SK-N-SH (cell line): ENCODE results near the gene SH3RF1. TPM values are rescaled to one million over a fixed set of nuclear protein-coding genes. Genes with fewer than 3 reads are reported as not detected.

Source experiments
- CTCF ChIA-PET: fragments of 300-600, 350-600 bp; formaldehyde crosslinking; extraction: SDS; loops from one replicate; lab custom pipeline; 2021; lab: Yijun Ruan, JAX
- POLR2A ChIA-PET: fragments of 350-600 bp; sonication (Branson Sonifier 250); formaldehyde crosslinking; extraction: SDS; loops from one replicate; lab custom pipeline; 2020; ENCODE audit warnings: antibody characterized with exemption, inconsistent platforms; lab: Yijun Ruan, JAX
- DNase-seq: peaks from one replicate; pipeline ENCODE4 v3.0.0; 2012
- H2AFZ ChIP-seq: fragments of 200-600 bp; sonication (generic); 2 replicates; pipeline ENCODE4 v1.8.1; 2016; ENCODE audit warnings: antibody characterized with exemption, mild to moderate bottlenecking, low read depth
- H3F3A ChIP-seq: fragments of 200-600 bp; sonication (generic); replicated peaks from 2 replicates; pipeline ENCODE3; 2016; ENCODE audit warnings: antibody characterized with exemption, mild to moderate bottlenecking; ENCODE audit not compliant: insufficient read depth
- H3K27ac ChIP-seq, 2 experiments: fragments of 200-500 bp in 1 of 2; fragments of 200-600 bp in 1 of 2; sonication (Bioruptor generic) in 1 of 2; sonication (generic), shearing (Covaris generic) in 1 of 2; 2 replicates each; pipeline versions ENCODE4 v1.5.1 to v1.6.1; 2014 to 2016; ENCODE audit warnings: low read depth in 2 of 2, inconsistent platforms in 1 of 2, low read length in 1 of 2, mild to moderate bottlenecking in 1 of 2, mixed read lengths in 1 of 2
- H3K27me3 ChIP-seq: fragments of 200-600 bp; sonication (generic), shearing (Covaris generic); 2 replicates; pipeline ENCODE4 v1.6.1; 2016; ENCODE audit warnings: mixed run types; ENCODE audit not compliant: insufficient read depth
- H3K36me3 ChIP-seq, 2 experiments: fragments of 200-500 bp in 1 of 2; fragments of 200-600 bp in 1 of 2; sonication (Bioruptor generic) in 1 of 2; sonication (generic) in 1 of 2; replicated peaks in 1 of 2; 2 replicates each; pipeline versions ENCODE3 to v1.5.1; 2014 to 2016; ENCODE audit warnings: low read length in 1 of 2, mild to moderate bottlenecking in 1 of 2; ENCODE audit not compliant: insufficient read depth in 2 of 2, control insufficient read depth in 1 of 2
- H3K4me1 ChIP-seq, 2 experiments: fragments of 200-500 bp in 1 of 2; fragments of 200-600 bp in 1 of 2; sonication (Bioruptor generic) in 1 of 2; sonication (generic), shearing (Covaris generic) in 1 of 2; 2 replicates each; pipeline versions ENCODE4 v1.5.1 to v1.6.1; 2014 to 2016; ENCODE audit warnings: low read depth in 1 of 2, low read length in 1 of 2, mixed run types in 1 of 2; ENCODE audit not compliant: insufficient read depth in 2 of 2, control insufficient read depth in 1 of 2
- H3K4me2 ChIP-seq: fragments of 200-600 bp; sonication (generic), shearing (Covaris generic); 2 replicates; pipeline ENCODE4 v1.6.1; 2017; ENCODE audit warnings: mixed run types
- H3K4me3 ChIP-seq, 2 experiments: fragments of 200-500 bp in 1 of 2; fragments of 200-600 bp in 1 of 2; sonication (Bioruptor generic) in 1 of 2; sonication (generic), shearing (Covaris generic) in 1 of 2; 2 replicates each; pipeline versions ENCODE4 v1.5.1 to v1.8.1; 2014 to 2016; ENCODE audit warnings: low read depth in 2 of 2, inconsistent platforms in 1 of 2, low read length in 1 of 2, mild to moderate bottlenecking in 1 of 2, mixed read lengths in 1 of 2, moderate library complexity in 1 of 2
- H3K79me2 ChIP-seq: fragments of 200-600 bp; sonication (generic); 2 replicates; pipeline ENCODE4 v1.8.1; 2017; ENCODE audit warnings: mild to moderate bottlenecking; ENCODE audit not compliant: insufficient read depth
- H3K9ac ChIP-seq: fragments of 200-600 bp; sonication (generic); 2 replicates; pipeline ENCODE4 v1.6.1; 2017; ENCODE audit warnings: mixed run types
- H3K9me2 ChIP-seq: fragments of 200-600 bp; sonication (generic); 2 replicates; pipeline ENCODE4 v1.6.1; 2017; ENCODE audit warnings: mixed run types
- H3K9me3 ChIP-seq: fragments of 200-600 bp; sonication (generic); 2 replicates; pipeline ENCODE4 v1.6.1; 2017; ENCODE audit warnings: mixed run types, mild to moderate bottlenecking, moderate library complexity
- H4K20me1 ChIP-seq: fragments of 200-600 bp; sonication (generic); 2 replicates; pipeline ENCODE4 v1.6.1; 2017; ENCODE audit warnings: mild to moderate bottlenecking, mixed run types; ENCODE audit not compliant: insufficient read depth
- CHD2 ChIP-seq: fragments of 150-350 bp; IDR thresholded peaks from 2 replicates; pipeline ENCODE4 v1.6.1; 2018; ENCODE audit warnings: low read length; ENCODE audit not compliant: partially characterized antibody
- EP300 ChIP-seq, 2 experiments: IDR thresholded peaks; 2 replicates each; pipeline versions ENCODE4 v1.4.0 to v1.6.1; 2012; ENCODE audit warnings: borderline replicate concordance in 1 of 2, low read depth in 1 of 2, low read length in 1 of 2
- FOXM1 ChIP-seq: IDR thresholded peaks from 2 replicates; pipeline ENCODE4 v1.4.0; 2012; ENCODE audit warnings: low read depth, mild to moderate bottlenecking
- GABPA ChIP-seq: IDR thresholded peaks from 2 replicates; pipeline ENCODE4 v1.4.0; 2012; ENCODE audit warnings: low read depth, mild to moderate bottlenecking
- GATA2 ChIP-seq: sonication (generic); formaldehyde crosslinking; IDR thresholded peaks from 2 replicates; pipeline ENCODE4 v1.5.0; 2020; ENCODE audit warnings: mild to moderate bottlenecking, missing genetic modification reagents
- MXI1 ChIP-seq: IDR thresholded peaks from 2 replicates; pipeline ENCODE4 v1.6.1; 2012; ENCODE audit warnings: mild to moderate bottlenecking, low read depth, low read length, improper control_type of control experiment
- NFIC ChIP-seq: IDR thresholded peaks from 2 replicates; pipeline ENCODE4 v1.4.0; 2012; ENCODE audit warnings: borderline replicate concordance
- RCOR1 ChIP-seq: fragments of 150-350 bp; IDR thresholded peaks from 2 replicates; pipeline ENCODE4 v1.6.1; 2017; ENCODE audit warnings: antibody characterized with exemption, low read length
- RFX5 ChIP-seq: IDR thresholded peaks from 2 replicates; pipeline ENCODE4 v1.6.1; 2012; ENCODE audit warnings: mild to moderate bottlenecking, improper control_type of control experiment, low read length
- RXRA ChIP-seq: IDR thresholded peaks from 2 replicates; pipeline ENCODE4 v1.4.0; 2012; ENCODE audit warnings: low read depth, mild to moderate bottlenecking, borderline replicate concordance
- SIN3A ChIP-seq: IDR thresholded peaks from 2 replicates; pipeline ENCODE4 v1.6.1; 2012; ENCODE audit warnings: low read depth, mild to moderate bottlenecking, low read length, moderate library complexity, borderline replicate concordance
- SMC3 ChIP-seq: IDR thresholded peaks from 2 replicates; pipeline ENCODE4 v1.6.1; 2012; ENCODE audit warnings: low read depth, low read length, improper control_type of control experiment
- TAF1 ChIP-seq: IDR thresholded peaks from 2 replicates; pipeline ENCODE4 v1.6.1; 2012; ENCODE audit warnings: low read depth, mild to moderate bottlenecking, low read length, moderate library complexity, borderline replicate concordance
- TCF12 ChIP-seq: IDR thresholded peaks from 2 replicates; pipeline ENCODE4 v1.4.0; 2012
- TEAD4 ChIP-seq: IDR thresholded peaks from 2 replicates; pipeline ENCODE4 v1.4.0; 2012; ENCODE audit warnings: mild to moderate bottlenecking, borderline replicate concordance; ENCODE audit not compliant: insufficient read depth
- YY1 ChIP-seq: IDR thresholded peaks from 2 replicates; pipeline ENCODE4 v1.4.0; 2012; ENCODE audit warnings: low read depth, mild to moderate bottlenecking
- WGBS: methylation state at CpG from one replicate; pipeline ENCODE4 v1.1.6; 2017; ENCODE audit warnings: low lambda C conversion rate; 5-methylcytosine and 5-hydroxymethylcytosine counted together
- polyA plus RNA-seq, 3 experiments: library from polyadenylated mRNA; depleted of rRNA; stranded (reverse); fragments of >200 nt; gene quantifications; 2 replicates each; pipeline ENCODE4 v1.2.3, GENCODE V29; 2012
- TF ChIP-seq, protein P1 (sequence below): fragments of 150-350 bp; IDR thresholded peaks from 2 replicates; pipeline ENCODE4 v1.6.1; 2017; ENCODE audit warnings: antibody characterized with exemption, low read length, low read depth, borderline replicate concordance
- TF ChIP-seq, protein P2 (sequence below): fragments of 200-600 bp; sonication (generic); IDR thresholded peaks from 2 replicates; pipeline ENCODE4 v1.6.1; 2017; ENCODE audit warnings: antibody characterized with exemption, mild to moderate bottlenecking, moderate library complexity
- TF ChIP-seq, protein P3 (sequence below): fragments of 150-350 bp; IDR thresholded peaks from 2 replicates; pipeline ENCODE4 v1.6.1; 2016; ENCODE audit warnings: mild to moderate bottlenecking, low read depth, low read length

SH3RF1 gene
- polyA plus RNA-seq, 1 of the 3 experiments (the other 2 are of a cell fraction) = 22.0 TPM

DNA sequence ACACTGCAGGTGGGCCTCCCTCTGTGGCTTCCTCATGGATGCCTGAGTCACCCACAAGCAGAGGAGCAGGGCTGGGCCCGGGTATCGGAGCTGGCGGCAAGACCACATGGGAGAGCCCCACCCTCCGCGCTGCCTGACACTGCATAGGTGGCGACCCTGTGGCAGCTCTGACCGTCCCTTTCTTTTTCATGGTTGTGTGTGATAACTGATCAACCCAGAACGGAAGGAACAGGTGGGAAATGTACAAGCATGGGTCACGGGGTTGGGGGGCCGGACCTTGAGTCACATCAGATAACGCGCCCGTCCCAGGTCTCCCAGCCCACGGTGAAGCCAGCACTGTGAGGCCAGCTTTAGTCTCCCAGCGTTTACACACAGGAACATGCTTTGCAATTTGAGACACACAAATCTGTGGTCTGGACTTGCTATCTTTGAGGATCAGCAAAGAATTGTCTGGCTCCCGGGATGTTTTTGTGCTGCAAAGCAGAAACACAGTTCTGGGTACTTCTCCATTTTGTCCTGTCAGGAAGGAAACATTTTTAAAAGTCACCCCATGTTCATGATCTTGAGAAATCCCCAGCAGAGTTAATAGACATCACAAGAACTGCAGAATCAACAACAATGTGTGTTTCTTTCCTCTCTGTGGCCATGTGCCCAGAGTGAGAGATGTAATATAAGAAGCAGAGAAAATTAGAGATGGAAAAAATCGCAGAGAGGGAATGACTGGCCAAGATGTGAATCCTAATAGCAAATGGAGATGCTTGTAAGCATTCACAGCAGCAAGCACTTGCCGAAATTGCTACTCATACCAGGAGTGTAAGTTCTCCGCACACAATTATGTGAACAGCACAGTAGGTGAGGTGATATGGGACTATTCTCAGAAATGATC, 190.6 kb downstream of the SH3RF1 start (continued):
- TF ChIP-seq MXI1 (0 out of 2 replicates have a peak, but pooled peaks have one; percentile 38), TCF12 (peak; percentile 65), GATA2 (CRISPR knock-in tag) (peak; percentile 75)
- TF ChIP-seq, protein P1, sequence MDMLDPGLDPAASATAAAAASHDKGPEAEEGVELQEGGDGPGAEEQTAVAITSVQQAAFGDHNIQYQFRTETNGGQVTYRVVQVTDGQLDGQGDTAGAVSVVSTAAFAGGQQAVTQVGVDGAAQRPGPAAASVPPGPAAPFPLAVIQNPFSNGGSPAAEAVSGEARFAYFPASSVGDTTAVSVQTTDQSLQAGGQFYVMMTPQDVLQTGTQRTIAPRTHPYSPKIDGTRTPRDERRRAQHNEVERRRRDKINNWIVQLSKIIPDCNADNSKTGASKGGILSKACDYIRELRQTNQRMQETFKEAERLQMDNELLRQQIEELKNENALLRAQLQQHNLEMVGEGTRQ = no peak
- TF ChIP-seq, protein P2, sequence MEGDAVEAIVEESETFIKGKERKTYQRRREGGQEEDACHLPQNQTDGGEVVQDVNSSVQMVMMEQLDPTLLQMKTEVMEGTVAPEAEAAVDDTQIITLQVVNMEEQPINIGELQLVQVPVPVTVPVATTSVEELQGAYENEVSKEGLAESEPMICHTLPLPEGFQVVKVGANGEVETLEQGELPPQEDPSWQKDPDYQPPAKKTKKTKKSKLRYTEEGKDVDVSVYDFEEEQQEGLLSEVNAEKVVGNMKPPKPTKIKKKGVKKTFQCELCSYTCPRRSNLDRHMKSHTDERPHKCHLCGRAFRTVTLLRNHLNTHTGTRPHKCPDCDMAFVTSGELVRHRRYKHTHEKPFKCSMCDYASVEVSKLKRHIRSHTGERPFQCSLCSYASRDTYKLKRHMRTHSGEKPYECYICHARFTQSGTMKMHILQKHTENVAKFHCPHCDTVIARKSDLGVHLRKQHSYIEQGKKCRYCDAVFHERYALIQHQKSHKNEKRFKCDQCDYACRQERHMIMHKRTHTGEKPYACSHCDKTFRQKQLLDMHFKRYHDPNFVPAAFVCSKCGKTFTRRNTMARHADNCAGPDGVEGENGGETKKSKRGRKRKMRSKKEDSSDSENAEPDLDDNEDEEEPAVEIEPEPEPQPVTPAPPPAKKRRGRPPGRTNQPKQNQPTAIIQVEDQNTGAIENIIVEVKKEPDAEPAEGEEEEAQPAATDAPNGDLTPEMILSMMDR = no peak
- TF ChIP-seq, all 33 proteins: peak for 15

DNA sequence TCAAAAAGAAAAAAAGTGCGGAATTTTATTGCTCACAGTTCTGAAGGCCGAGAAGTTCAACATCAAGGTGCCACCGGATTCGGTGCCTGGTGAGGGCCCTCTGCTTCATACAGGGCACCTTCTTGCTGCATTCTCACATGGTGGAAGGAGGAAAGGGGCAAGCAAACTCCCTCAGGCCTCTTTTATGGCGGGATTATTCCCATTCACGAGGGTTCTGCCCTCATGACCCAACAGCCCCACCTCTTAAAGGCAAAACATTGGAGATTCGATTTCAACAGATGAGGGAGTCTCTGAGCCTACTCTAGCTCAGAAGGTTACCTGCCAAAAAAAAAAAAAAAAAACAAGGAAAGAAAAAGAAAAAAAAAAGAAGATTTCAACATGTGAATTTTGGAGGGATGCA, 196.6 kb downstream of the SH3RF1 start:
- Histone ChIP-seq H4K20me1 (no peaks in the 10 kb centered on the region), H3K4me2 (no peak overlapping the region), H3K9me2 (no peaks in the 10 kb centered on the region), H3F3A (no peaks in the 10 kb centered on the region), H3K4me1 (peaks cover 4 to 7% of the 10 kb centered on the region in 2 experiments; a peak in 2 of 4 replicates), H3K36me3 (no peaks in the 10 kb centered on the region), H3K9me3 (no peaks in the 10 kb centered on the region), H3K27me3 (no peaks in the 10 kb centered on the region), H3K4me3 (no peak overlapping the region), H2AFZ (no peak overlapping the region), H3K27ac (no peak overlapping the region), H3K9ac (no peak overlapping the region), H3K79me2 (no peaks in the 10 kb centered on the region)
- ChIA-PET CTCF (no interaction called here), POLR2A (interaction anchor here (0.9 kb wide), 1 partner anchor 196 kb away, joined by 3 read pairs; no protein-coding TSS in a partner anchor)
- 93% methylated on average over 7 of the region's 7 CpGs for WGBS
- no peak for DNase-seq
- TF ChIP-seq NFIC (no peak), EP300 (IDR thresholded peaks at IDR 0.05; ENCODE audit: borderline replicate concordance in 1 of 2, low read depth in 1 of 2, low read length in 1 of 2) (no peak), MXI1 (no peak), CHD2 (no peak), RXRA (no peak), FOXM1 (no peak), TAF1 (no peak), GABPA (no peak), RFX5 (no peak), RCOR1 (no peak), YY1 (no peak), SIN3A (no peak), TCF12 (no peak), SMC3 (no peak), TEAD4 (no peak)
- TF ChIP-seq, protein P3, sequence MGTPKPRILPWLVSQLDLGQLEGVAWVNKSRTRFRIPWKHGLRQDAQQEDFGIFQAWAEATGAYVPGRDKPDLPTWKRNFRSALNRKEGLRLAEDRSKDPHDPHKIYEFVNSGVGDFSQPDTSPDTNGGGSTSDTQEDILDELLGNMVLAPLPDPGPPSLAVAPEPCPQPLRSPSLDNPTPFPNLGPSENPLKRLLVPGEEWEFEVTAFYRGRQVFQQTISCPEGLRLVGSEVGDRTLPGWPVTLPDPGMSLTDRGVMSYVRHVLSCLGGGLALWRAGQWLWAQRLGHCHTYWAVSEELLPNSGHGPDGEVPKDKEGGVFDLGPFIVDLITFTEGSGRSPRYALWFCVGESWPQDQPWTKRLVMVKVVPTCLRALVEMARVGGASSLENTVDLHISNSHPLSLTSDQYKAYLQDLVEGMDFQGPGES = no peak
